Coronary artery (tissue), 2 donors: ENCODE data around the gene RASGRP2.
A peak's percentile ranks its signal among the peaks of the same experiment; 100 is the strongest.

Experiments used
- DNase-seq: peaks from one replicate; pipeline ENCODE4 v3.0.0-alpha.2; 2017; ENCODE audit warnings: low spot score
- H3K27ac ChIP-seq, 2 donors: fragments of 200-600 bp; sonication (generic); one replicate each; pipeline ENCODE4 v1.5.1; 2016 to 2019
- H3K4me3 ChIP-seq: fragments of 200-600 bp; sonication (generic); 2 replicates; pipeline ENCODE4 v1.5.1; 2016; ENCODE audit warnings: mild to moderate bottlenecking, moderate library complexity
- CTCF ChIP-seq: fragments of 200-600 bp; sonication (generic); IDR thresholded peaks from one replicate; pipeline ENCODE4 v1.5.1; 2019; ENCODE audit warnings: antibody characterized with exemption

RASGRP2 gene

GRCh38 chr11:64722141-64723065, 21.5 kb downstream of the RASGRP2 start:
- no peak for TF ChIP-seq CTCF
- no peak overlapping the region for H3K4me3 ChIP-seq
- H3K27ac ChIP-seq = no peak overlapping the region
- no peak for DNase-seq

- no peak for TF ChIP-seq CTCF
- no peak overlapping the region for H3K4me3 ChIP-seq
- H3K27ac ChIP-seq = no peak overlapping the region
- no peak for DNase-seq
Observed at GRCh38 chr11:64721359-64721699, 22.6 kb downstream of the RASGRP2 start.

GRCh38 chr11:64720640-64721358, 23.1 kb downstream of the RASGRP2 start:
- no peak overlapping the region for H3K27ac ChIP-seq
- peak; percentile 69 for DNase-seq
- no peak overlapping the region for H3K4me3 ChIP-seq
- no peak for TF ChIP-seq CTCF

- Histone ChIP-seq H3K27ac (no peak overlapping the region), H3K4me3 (no peak overlapping the region)
- DNase-seq = no peak
- no peak for TF ChIP-seq CTCF
Observed at GRCh38 chr11:64720167-64720566, 23.8 kb downstream of the RASGRP2 start.

- no peak for TF ChIP-seq CTCF
- DNase-seq = no peak
- H3K4me3 ChIP-seq = no peak overlapping the region
- H3K27ac ChIP-seq = no peak overlapping the region
Observed at GRCh38 chr11:64719406-64719805, 24.5 kb downstream of the RASGRP2 start.

- H3K4me3 ChIP-seq = no peak overlapping the region
- no peak for TF ChIP-seq CTCF
- H3K27ac ChIP-seq = no peak overlapping the region
- no peak for DNase-seq
Observed at GRCh38 chr11:64718780-64719124, 25.2 kb downstream of the RASGRP2 start.
